Measurements from ENCODE around the gene COL9A3. TPM values are rescaled to one million over a fixed set of nuclear protein-coding genes. Genes with fewer than 3 reads are reported as not detected.

COL9A3 gene
- total RNA-seq, 1 donor from 2014 or later, result 5.5 TPM

Other genes with a start within 250 kb of the COL9A3 start
- gene SLCO4A1, start 174.5 kb upstream of the COL9A3 start, total RNA-seq, result 15.5 TPM
- not detected for gene NTSR1, start 108.2 kb upstream of the COL9A3 start, total RNA-seq
- gene MRGBP, start 20.6 kb upstream of the COL9A3 start, total RNA-seq, result 10.0 TPM
- gene OGFR, start 12.2 kb upstream of the COL9A3 start, total RNA-seq, result 22.5 TPM
- gene TCFL5, start 44.8 kb downstream of the COL9A3 start, total RNA-seq, result 6.0 TPM
- 33.5 TPM for gene DIDO1, start 109.5 kb downstream of the COL9A3 start, total RNA-seq
- 16.1 TPM for gene GID8, start 121.1 kb downstream of the COL9A3 start, total RNA-seq
- 0.41 TPM for gene SLC17A9, start 135.7 kb downstream of the COL9A3 start, total RNA-seq
- not detected for gene BHLHE23, start 189.9 kb downstream of the COL9A3 start, total RNA-seq